Measurements from ENCODE around the gene CAPZA1. TPM values are rescaled to one million over a fixed set of nuclear protein-coding genes. Genes with fewer than 3 reads are reported as not detected.

Gene CAPZA1
- total RNA-seq, 1 experiment from 2014 or later: 273 TPM

DNA sequence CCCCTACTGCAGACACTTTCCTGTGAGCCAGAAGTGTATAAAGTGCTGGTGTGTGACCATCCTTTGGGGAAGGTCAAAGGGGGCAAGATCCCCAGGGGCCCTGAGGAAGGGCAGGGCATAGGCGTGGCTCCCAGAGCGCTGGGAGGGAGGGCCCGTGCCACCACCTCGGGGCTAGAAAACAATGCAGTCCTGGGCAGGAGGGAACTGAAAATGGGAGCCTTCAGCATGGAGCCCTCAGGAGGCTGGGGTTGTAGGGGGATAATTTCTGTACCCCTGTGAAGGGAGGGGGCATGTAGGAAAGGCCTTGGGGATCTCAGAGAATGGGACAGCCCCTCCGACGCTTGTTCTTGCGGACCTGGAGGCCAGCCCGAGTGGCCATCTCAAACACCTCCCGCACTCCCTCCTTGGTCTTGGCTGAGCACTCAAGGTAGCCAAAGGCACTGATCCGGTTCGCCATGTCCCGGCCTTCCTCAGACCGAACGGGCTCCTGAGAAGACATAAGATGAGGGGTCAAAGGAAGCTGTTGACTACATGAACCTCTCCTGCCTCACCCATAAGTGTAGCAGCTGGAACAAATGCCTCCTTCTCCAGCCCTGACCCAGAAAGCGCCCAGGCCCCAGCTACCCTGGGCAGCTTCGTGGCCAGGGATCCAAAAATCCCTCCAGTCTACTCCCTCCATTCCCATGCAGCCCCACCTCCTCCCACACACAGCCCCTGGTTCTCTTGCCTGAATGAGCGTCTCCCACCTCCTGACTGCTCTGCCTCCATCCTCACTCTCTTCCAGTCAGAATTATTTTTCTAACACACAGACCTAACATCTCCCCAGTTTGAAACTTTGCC, 81.8 kb downstream of the CAPZA1 start:
- Histone ChIP-seq H3K27ac (ENCODE audit: low read length) (peak overlapping the region; percentile 81), H3K9me3 (ENCODE audit: low read length) (no peaks in the 10 kb centered on the region), H3K4me1 (ENCODE audit: insufficient read depth, low read length) (peaks cover 63% of the 10 kb centered on the region), H4K20me1 (ENCODE audit: low read length) (no peaks in the 10 kb centered on the region), H3F3A (ENCODE audit: low read length, unreplicated experiment) (peaks cover 3% of the 10 kb centered on the region), H3K9me2 (replicated peaks; ENCODE audit: low read length) (no peaks in the 10 kb centered on the region), H2AFZ (ENCODE audit: low read length) (no peak overlapping the region), H3K4me3 (ENCODE audit: low read length) (peak overlapping the region; percentile 24; the same call in 1 of the 2 replicates), H3K36me3 (ENCODE audit: low read depth, low read length) (peaks cover 16% of the 10 kb centered on the region; the same call in 1 of the 2 replicates), H3K4me2 (ENCODE audit: low read length) (peak overlapping the region; percentile 75), H3K79me2 (ENCODE audit: low read length) (peaks cover 44% of the 10 kb centered on the region), H3K9ac (ENCODE audit: low read length) (peak overlapping the region; percentile 28), H3K27me3 (ENCODE audit: low read length) (no peaks in the 10 kb centered on the region)
- no peak for TF ChIP-seq EZH2 (IDR thresholded peaks at IDR 0.05; ENCODE audit: low read length, unreplicated experiment)
- TF ChIP-seq, protein P1, sequence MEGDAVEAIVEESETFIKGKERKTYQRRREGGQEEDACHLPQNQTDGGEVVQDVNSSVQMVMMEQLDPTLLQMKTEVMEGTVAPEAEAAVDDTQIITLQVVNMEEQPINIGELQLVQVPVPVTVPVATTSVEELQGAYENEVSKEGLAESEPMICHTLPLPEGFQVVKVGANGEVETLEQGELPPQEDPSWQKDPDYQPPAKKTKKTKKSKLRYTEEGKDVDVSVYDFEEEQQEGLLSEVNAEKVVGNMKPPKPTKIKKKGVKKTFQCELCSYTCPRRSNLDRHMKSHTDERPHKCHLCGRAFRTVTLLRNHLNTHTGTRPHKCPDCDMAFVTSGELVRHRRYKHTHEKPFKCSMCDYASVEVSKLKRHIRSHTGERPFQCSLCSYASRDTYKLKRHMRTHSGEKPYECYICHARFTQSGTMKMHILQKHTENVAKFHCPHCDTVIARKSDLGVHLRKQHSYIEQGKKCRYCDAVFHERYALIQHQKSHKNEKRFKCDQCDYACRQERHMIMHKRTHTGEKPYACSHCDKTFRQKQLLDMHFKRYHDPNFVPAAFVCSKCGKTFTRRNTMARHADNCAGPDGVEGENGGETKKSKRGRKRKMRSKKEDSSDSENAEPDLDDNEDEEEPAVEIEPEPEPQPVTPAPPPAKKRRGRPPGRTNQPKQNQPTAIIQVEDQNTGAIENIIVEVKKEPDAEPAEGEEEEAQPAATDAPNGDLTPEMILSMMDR (conservative IDR thresholded peaks at IDR 0.05; ENCODE audit: low read depth, low read length): no peak
- TF ChIP-seq EZH2phosphoT487 (IDR thresholded peaks at IDR 0.05; ENCODE audit: borderline replicate concordance, low read length): no peak
- POLR2A ChIA-PET (ENCODE audit: unreplicated experiment): no interaction called here
- no peak for DNase-seq
- CTCF ChIA-PET: no interaction called here
- no TSS peak for BruUV-seq (replicated peaks)
- ATAC-seq: no peak
- intact Hi-C loops (cut with micrococcal nuclease): no loop called here

DNA sequence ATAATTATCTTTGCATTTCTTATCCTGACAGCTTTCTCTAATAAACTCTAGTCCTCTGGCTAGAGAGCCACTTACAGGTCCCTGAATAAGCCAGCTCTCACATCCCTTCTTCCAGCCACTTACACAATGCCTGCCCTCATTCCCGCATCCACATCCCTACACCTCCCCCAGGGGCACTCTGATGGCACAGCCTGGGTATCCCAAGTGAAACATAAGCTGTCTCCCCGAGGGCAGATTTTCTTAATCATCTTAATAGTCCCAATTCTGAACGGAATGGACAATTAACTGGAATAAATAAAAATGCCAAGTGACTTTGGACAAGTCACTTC, 82.4 kb downstream of the CAPZA1 start:
- peak overlapping the region; percentile 75; the same call in 1 of the 2 replicates for H3K4me2 ChIP-seq (ENCODE audit: low read length)
- no peak overlapping the region for H3K27ac ChIP-seq (ENCODE audit: low read length)

More for the DNA sequence above, 82.4 kb downstream of the CAPZA1 start:
- H3K4me1 ChIP-seq (ENCODE audit: insufficient read depth, low read length): peaks cover 63% of the 10 kb centered on the region
- no peak overlapping the region for H3K4me3 ChIP-seq (ENCODE audit: low read length)
- POLR2A ChIA-PET (ENCODE audit: unreplicated experiment): no interaction called here
- peaks cover 16% of the 10 kb centered on the region; the same call in 1 of the 2 replicates for H3K36me3 ChIP-seq (ENCODE audit: low read depth, low read length)
- H3F3A ChIP-seq (ENCODE audit: low read length, unreplicated experiment): peaks cover 3% of the 10 kb centered on the region
- H3K9me2 ChIP-seq (replicated peaks; ENCODE audit: low read length): no peaks in the 10 kb centered on the region
- TF ChIP-seq EZH2 (IDR thresholded peaks at IDR 0.05; ENCODE audit: low read length, unreplicated experiment) (no peak), EZH2phosphoT487 (IDR thresholded peaks at IDR 0.05; ENCODE audit: borderline replicate concordance, low read length) (no peak)
- TF ChIP-seq, protein P1 (conservative IDR thresholded peaks at IDR 0.05; ENCODE audit: low read depth, low read length): no peak
- intact Hi-C loops (cut with micrococcal nuclease): no loop called here
- no peaks in the 10 kb centered on the region for H4K20me1 ChIP-seq (ENCODE audit: low read length)
- DNase-seq (no peak), ATAC-seq (no peak)
- peaks cover 49% of the 10 kb centered on the region for H3K79me2 ChIP-seq (ENCODE audit: low read length)
- H3K27me3 ChIP-seq (ENCODE audit: low read length): no peaks in the 10 kb centered on the region
- CTCF ChIA-PET: no interaction called here
- H2AFZ ChIP-seq (ENCODE audit: low read length): no peak overlapping the region
- H3K9me3 ChIP-seq (ENCODE audit: low read length): no peaks in the 10 kb centered on the region
- no TSS peak for BruUV-seq (replicated peaks)
- no peak overlapping the region for H3K9ac ChIP-seq (ENCODE audit: low read length)

Measured in PC-3 (cell line).